ENCODE results near the gene PLA2G4F.

Gene PLA2G4F

DNA sequence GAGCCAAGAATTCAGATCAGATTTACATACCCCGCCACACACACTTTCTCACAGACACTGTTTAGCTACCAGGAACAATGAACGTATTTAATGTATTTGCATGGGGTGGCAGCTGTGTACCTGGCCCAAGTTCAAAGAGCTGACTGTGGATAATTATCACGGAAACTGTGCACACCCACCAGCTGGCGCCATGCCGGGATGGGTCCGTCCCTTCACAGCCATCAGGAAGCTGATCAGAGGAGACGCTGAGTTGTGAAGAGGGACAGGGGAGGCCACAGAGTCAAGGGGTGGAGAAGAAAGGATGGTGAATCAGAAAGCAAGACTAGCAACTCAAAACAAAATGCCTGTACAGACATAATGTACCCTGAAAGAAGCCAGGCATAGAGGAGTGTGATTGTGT, 49.0 kb downstream of the PLA2G4F start:
- H3K27ac ChIP-seq (ENCODE audit: extremely low read depth, low read depth, low read length): no peak overlapping the region
- CTCF ChIA-PET: interaction anchor here (1.9 kb wide), 1 partner anchor 23 kb away, joined by 9 read pairs; no protein-coding TSS in a partner anchor
- no peaks in the 10 kb centered on the region for H3K4me1 ChIP-seq (ENCODE audit: control insufficient read depth, insufficient read depth, low read length)
- POLR2A ChIA-PET: no interaction called here
- H3K36me3 ChIP-seq (ENCODE audit: control insufficient read depth in 2 of 2, insufficient read depth in 1 of 2, low read length in 2 of 2): no peaks in the 10 kb centered on the region
- no peaks in the 10 kb centered on the region for H3K9me3 ChIP-seq (ENCODE audit: control insufficient read depth, insufficient read depth, low read depth, low read length)
- TF ChIP-seq ZNF530 (tag by site-specific recombination; IDR thresholded peaks at IDR 0.05; ENCODE audit: low read depth): no peak
- no peak for TF ChIP-seq ZNF707 (tag by site-specific recombination; IDR thresholded peaks at IDR 0.05)
- TF ChIP-seq HOXA7 (CRISPR knock-in tag; IDR thresholded peaks at IDR 0.05; ENCODE audit: borderline replicate concordance): no peak
- no peak for TF ChIP-seq TCF7L2 (IDR thresholded peaks at IDR 0.05; ENCODE audit: borderline replicate concordance, low read depth, low read length)
- no peak for TF ChIP-seq ZNF184 (tag by site-specific recombination; IDR thresholded peaks at IDR 0.05)
- no peak for TF ChIP-seq ZNF202 (tag by site-specific recombination; IDR thresholded peaks at IDR 0.05; ENCODE audit: borderline replicate concordance)
- TF ChIP-seq ZNF37A (tag by site-specific recombination; IDR thresholded peaks at IDR 0.05): no peak
- TF ChIP-seq ZNF433 (tag by site-specific recombination; IDR thresholded peaks at IDR 0.05; ENCODE audit: low read depth): no peak
- TF ChIP-seq ZNF23 (tag by site-specific recombination; IDR thresholded peaks at IDR 0.05; ENCODE audit: borderline replicate concordance): no peak
- TF ChIP-seq, protein P1, sequence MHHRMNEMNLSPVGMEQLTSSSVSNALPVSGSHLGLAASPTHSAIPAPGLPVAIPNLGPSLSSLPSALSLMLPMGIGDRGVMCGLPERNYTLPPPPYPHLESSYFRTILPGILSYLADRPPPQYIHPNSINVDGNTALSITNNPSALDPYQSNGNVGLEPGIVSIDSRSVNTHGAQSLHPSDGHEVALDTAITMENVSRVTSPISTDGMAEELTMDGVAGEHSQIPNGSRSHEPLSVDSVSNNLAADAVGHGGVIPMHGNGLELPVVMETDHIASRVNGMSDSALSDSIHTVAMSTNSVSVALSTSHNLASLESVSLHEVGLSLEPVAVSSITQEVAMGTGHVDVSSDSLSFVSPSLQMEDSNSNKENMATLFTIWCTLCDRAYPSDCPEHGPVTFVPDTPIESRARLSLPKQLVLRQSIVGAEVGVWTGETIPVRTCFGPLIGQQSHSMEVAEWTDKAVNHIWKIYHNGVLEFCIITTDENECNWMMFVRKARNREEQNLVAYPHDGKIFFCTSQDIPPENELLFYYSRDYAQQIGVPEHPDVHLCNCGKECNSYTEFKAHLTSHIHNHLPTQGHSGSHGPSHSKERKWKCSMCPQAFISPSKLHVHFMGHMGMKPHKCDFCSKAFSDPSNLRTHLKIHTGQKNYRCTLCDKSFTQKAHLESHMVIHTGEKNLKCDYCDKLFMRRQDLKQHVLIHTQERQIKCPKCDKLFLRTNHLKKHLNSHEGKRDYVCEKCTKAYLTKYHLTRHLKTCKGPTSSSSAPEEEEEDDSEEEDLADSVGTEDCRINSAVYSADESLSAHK (tag by site-specific recombination; IDR thresholded peaks at IDR 0.05): no peak
- TF ChIP-seq ZNF292 (tag by site-specific recombination; IDR thresholded peaks at IDR 0.05; ENCODE audit: borderline replicate concordance, low read depth): no peak
- TF ChIP-seq ZNF660 (tag by site-specific recombination; IDR thresholded peaks at IDR 0.05): no peak
- no peak for TF ChIP-seq ZNF10 (tag by site-specific recombination; IDR thresholded peaks at IDR 0.05)
- TF ChIP-seq ZNF777 (tag by site-specific recombination; IDR thresholded peaks at IDR 0.05; ENCODE audit: borderline replicate concordance): no peak
- no peak for TF ChIP-seq ZNF114 (tag by site-specific recombination; IDR thresholded peaks at IDR 0.05)
- TF ChIP-seq ZNF423 (tag by site-specific recombination; IDR thresholded peaks at IDR 0.05): no peak
- no peak for TF ChIP-seq ZNF26 (tag by site-specific recombination; IDR thresholded peaks at IDR 0.05)
- no peak for TF ChIP-seq ZNF335 (tag by site-specific recombination; conservative IDR thresholded peaks at IDR 0.05)
- no peak for TF ChIP-seq ZNF843 (tag by site-specific recombination; IDR thresholded peaks at IDR 0.05)
- H3K4me3 ChIP-seq (ENCODE audit: low read depth, low read length): no peak overlapping the region

DNA sequence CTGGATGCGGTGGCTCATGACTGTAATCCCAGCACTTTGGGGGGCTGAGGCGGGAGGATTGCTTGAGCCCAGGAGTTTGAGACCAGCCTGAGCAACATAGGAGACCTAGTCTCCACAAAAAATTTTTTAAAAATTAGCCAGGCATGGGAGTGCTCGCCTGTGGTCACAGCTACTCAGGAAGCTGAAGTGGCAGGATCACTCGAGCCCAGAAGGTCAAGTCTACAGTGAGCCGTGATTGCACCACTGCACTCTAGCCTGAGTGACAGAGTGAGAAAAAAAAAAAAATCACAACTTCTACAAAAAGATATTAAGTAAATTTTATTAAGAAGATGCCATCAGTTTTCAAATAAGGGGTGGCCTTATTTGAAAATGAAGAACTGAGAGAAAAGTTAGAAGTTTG, 50.1 kb downstream of the PLA2G4F start:
- H3K27ac ChIP-seq (ENCODE audit: extremely low read depth, low read depth, low read length): no peak overlapping the region
- no peaks in the 10 kb centered on the region for H3K9me3 ChIP-seq (ENCODE audit: control insufficient read depth, insufficient read depth, low read depth, low read length)
- no peaks in the 10 kb centered on the region for H3K36me3 ChIP-seq (ENCODE audit: control insufficient read depth in 2 of 2, insufficient read depth in 1 of 2, low read length in 2 of 2)
- no peak overlapping the region for H3K4me3 ChIP-seq (ENCODE audit: low read depth, low read length)
- POLR2A ChIA-PET: no interaction called here
- CTCF ChIA-PET: no interaction called here
- H3K4me1 ChIP-seq (ENCODE audit: control insufficient read depth, insufficient read depth, low read length): no peaks in the 10 kb centered on the region
- TF ChIP-seq ZNF433 (tag by site-specific recombination; IDR thresholded peaks at IDR 0.05; ENCODE audit: low read depth) (no peak), ZNF404 (tag by site-specific recombination; IDR thresholded peaks at IDR 0.05) (no peak), ZNF221 (tag by site-specific recombination; IDR thresholded peaks at IDR 0.05; ENCODE audit: borderline replicate concordance) (no peak), ZNF645 (tag by site-specific recombination; IDR thresholded peaks at IDR 0.05) (no peak), ZNF362 (tag by site-specific recombination; IDR thresholded peaks at IDR 0.05) (no peak), ZNF26 (tag by site-specific recombination; IDR thresholded peaks at IDR 0.05) (no peak), ZNF449 (tag by site-specific recombination; IDR thresholded peaks at IDR 0.05) (no peak), ZBTB20 (tag by site-specific recombination; IDR thresholded peaks at IDR 0.05) (no peak)

All from HEK293 (cell line).